H1 (cell line): Measurements from ENCODE around the gene MGAT5.

ENCODE experiments used
- CTCF ChIP-seq, 3 experiments: IDR thresholded peaks; 1 replicate in 2 of 3; 2 replicates in 1 of 3; pipeline versions ENCODE4 v1.5.1 to v1.6.1; 2011; ENCODE audit warnings: low read length in 3 of 3, mild to moderate bottlenecking in 3 of 3, inconsistent platforms in 2 of 3, low read depth in 1 of 3, moderate library complexity in 1 of 3; ENCODE audit not compliant: insufficient read depth in 1 of 3; ENCODE audit errors: control extremely low read depth in 1 of 3
- FOSL1 ChIP-seq: IDR thresholded peaks from 2 replicates; pipeline ENCODE4 v1.6.1; 2011; ENCODE audit warnings: mild to moderate bottlenecking, low read depth, low read length, moderate library complexity; ENCODE audit not compliant: insufficient read depth
- MAX ChIP-seq: IDR thresholded peaks from 2 replicates; pipeline ENCODE4 v1.6.1; 2012; ENCODE audit warnings: inconsistent platforms
- POLR2A ChIP-seq, 2 experiments: IDR thresholded peaks; 1 replicate in 1 of 2; 2 replicates in 1 of 2; pipeline ENCODE4 v1.6.1; 2011; ENCODE audit warnings: low read depth in 2 of 2, low read length in 2 of 2, mild to moderate bottlenecking in 2 of 2; ENCODE audit errors: control extremely low read depth in 1 of 2
- POLR2AphosphoS5 ChIP-seq: IDR thresholded peaks from 2 replicates; pipeline ENCODE4 v1.6.1; 2011; ENCODE audit warnings: low read depth, low read length
- SP1 ChIP-seq: IDR thresholded peaks from 2 replicates; pipeline ENCODE4 v1.6.1; 2011; ENCODE audit warnings: low read depth, low read length
- ZNF274 ChIP-seq: IDR thresholded peaks from 2 replicates; pipeline ENCODE4 v1.7.0; 2012; ENCODE audit warnings: low read length, borderline replicate concordance; ENCODE audit errors: extremely low read depth

GRCh38 chr2:134413430-134413829 is 159.6 kb downstream of the MGAT5 start:
- TF ChIP-seq POLR2AphosphoS5 (no peak), CTCF (IDR thresholded peaks at IDR 0.05; ENCODE audit: control extremely low read depth in 1 of 3, insufficient read depth in 1 of 3, low read depth in 1 of 3, low read length in 3 of 3) (no peak), POLR2A (IDR thresholded peaks at IDR 0.05; ENCODE audit: control extremely low read depth in 1 of 2, low read depth in 2 of 2, low read length in 2 of 2) (no peak), SP1 (no peak), MAX (no peak), ZNF274 (no peak), FOSL1 (no peak)
